ENCODE results near the gene PELI2. TPM values are rescaled to one million over a fixed set of nuclear protein-coding genes. Genes with fewer than 3 reads are reported as not detected.

Gene PELI2
- total RNA-seq, 4 donors from 2014 or later = 2.5 to 5.8 (median 4.2) TPM

DNA sequence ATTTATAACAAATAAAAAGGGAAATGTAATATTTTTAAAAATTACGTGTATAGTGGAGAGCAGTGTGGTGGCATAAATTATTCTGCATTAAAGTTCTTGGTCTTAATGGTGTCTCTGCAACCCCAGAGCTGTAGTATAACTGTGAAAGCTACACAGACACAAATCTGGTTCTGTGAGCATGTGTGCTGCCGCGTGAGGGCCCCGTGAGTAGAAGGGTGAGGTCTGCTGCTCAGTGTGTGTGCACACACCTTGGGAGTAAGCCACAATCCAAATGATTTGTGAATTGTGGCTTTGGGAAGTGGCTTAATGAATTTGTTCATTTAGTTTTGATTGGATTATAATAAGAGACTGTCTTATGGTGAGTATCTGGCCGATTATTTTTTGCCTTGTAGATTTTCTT lies 16.8 kb downstream of the PELI2 start:
- Histone ChIP-seq H3K36me3 (no peaks in the 10 kb centered on the region), H3K9me3 (no peaks in the 10 kb centered on the region), H3K4me3 (no peak overlapping the region), H3K27me3 (no peaks in the 10 kb centered on the region), H3K27ac (no peak overlapping the region), H3K4me1 (peaks cover 10 to 13% of the 10 kb centered on the region in 2 donors)
- ATAC-seq (no peak), DNase-seq (no peak)
- no peak for TF ChIP-seq POLR2A (IDR thresholded peaks at IDR 0.05)
- TF ChIP-seq, protein P1, sequence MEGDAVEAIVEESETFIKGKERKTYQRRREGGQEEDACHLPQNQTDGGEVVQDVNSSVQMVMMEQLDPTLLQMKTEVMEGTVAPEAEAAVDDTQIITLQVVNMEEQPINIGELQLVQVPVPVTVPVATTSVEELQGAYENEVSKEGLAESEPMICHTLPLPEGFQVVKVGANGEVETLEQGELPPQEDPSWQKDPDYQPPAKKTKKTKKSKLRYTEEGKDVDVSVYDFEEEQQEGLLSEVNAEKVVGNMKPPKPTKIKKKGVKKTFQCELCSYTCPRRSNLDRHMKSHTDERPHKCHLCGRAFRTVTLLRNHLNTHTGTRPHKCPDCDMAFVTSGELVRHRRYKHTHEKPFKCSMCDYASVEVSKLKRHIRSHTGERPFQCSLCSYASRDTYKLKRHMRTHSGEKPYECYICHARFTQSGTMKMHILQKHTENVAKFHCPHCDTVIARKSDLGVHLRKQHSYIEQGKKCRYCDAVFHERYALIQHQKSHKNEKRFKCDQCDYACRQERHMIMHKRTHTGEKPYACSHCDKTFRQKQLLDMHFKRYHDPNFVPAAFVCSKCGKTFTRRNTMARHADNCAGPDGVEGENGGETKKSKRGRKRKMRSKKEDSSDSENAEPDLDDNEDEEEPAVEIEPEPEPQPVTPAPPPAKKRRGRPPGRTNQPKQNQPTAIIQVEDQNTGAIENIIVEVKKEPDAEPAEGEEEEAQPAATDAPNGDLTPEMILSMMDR (IDR thresholded peaks at IDR 0.05 in 4 of 5, conservative IDR thresholded peaks at IDR 0.05 in 1 of 5) = no peak
- in situ Hi-C loops (cut with MboI; ENCODE audit: low sequenced_read_pairs in 4 of 4) (no loop called here), intact Hi-C loops (cut with DNase I; ENCODE audit: low total_unique reads) (no loop called here)

GRCh38 chr14:56135668-56136067 lies 17.5 kb downstream of the PELI2 start:
- H3K27ac ChIP-seq = no peak overlapping the region
- H3K4me3 ChIP-seq = no peak overlapping the region
- in situ Hi-C loops (cut with MboI; ENCODE audit: low sequenced_read_pairs in 4 of 4) = no loop called here
- H3K27me3 ChIP-seq = no peaks in the 10 kb centered on the region
- no peak for ATAC-seq
- no peaks in the 10 kb centered on the region for H3K9me3 ChIP-seq
- intact Hi-C loops (cut with DNase I; ENCODE audit: low total_unique reads) = no loop called here
- TF ChIP-seq, protein P1 (IDR thresholded peaks at IDR 0.05 in 4 of 5, conservative IDR thresholded peaks at IDR 0.05 in 1 of 5) = no peak
- TF ChIP-seq POLR2A (IDR thresholded peaks at IDR 0.05) = no peak
- H3K36me3 ChIP-seq = no peaks in the 10 kb centered on the region
- DNase-seq = no peak
- peaks cover 9 to 10% of the 10 kb centered on the region in 2 donors for H3K4me1 ChIP-seq

- ATAC-seq (no peak), DNase-seq (no peak)
- no peak for TF ChIP-seq POLR2A (IDR thresholded peaks at IDR 0.05)
- TF ChIP-seq, protein P1 (IDR thresholded peaks at IDR 0.05 in 4 of 5, conservative IDR thresholded peaks at IDR 0.05 in 1 of 5) = no peak
- intact Hi-C loops (cut with DNase I; ENCODE audit: low total_unique reads) = no loop called here
- Histone ChIP-seq H3K27me3 (no peaks in the 10 kb centered on the region), H3K27ac (no peak overlapping the region), H3K36me3 (no peaks in the 10 kb centered on the region), H3K9me3 (no peaks in the 10 kb centered on the region), H3K4me1 (no peaks in the 10 kb centered on the region), H3K4me3 (no peak overlapping the region)
- in situ Hi-C loops (cut with MboI; ENCODE audit: low sequenced_read_pairs in 4 of 4) = no loop called here
Observed at GRCh38 chr14:56136571-56137452, 18.6 kb downstream of the PELI2 start.

DNA sequence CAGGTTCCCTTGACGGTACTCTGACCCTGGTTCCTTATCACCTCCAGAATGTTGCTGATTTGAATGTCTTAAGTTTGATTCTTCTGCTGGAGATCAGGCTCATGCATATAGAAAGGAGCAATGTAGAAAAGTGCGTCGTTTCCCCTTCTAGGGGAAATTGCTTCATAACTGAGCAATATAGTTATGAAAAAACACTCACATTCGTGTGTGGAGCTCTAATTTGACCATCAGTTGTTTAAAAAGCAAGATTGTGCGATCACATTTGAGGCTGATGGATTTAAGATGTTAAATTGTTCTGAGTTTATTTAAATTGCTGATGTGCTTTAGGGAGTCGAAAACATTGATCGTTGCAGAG lies 19.2 kb downstream of the PELI2 start:
- intact Hi-C loops (cut with DNase I; ENCODE audit: low total_unique reads) = no loop called here
- ATAC-seq (no peak), DNase-seq (no peak)
- Histone ChIP-seq H3K27me3 (no peaks in the 10 kb centered on the region), H3K36me3 (no peaks in the 10 kb centered on the region), H3K4me1 (no peaks in the 10 kb centered on the region), H3K9me3 (no peaks in the 10 kb centered on the region), H3K4me3 (no peak overlapping the region), H3K27ac (no peak overlapping the region)
- TF ChIP-seq, protein P1 (IDR thresholded peaks at IDR 0.05 in 4 of 5, conservative IDR thresholded peaks at IDR 0.05 in 1 of 5) = no peak
- TF ChIP-seq POLR2A (IDR thresholded peaks at IDR 0.05) = no peak
- in situ Hi-C loops (cut with MboI; ENCODE audit: low sequenced_read_pairs in 4 of 4) = no loop called here
